Loucy (cell line): ENCODE results near the gene TNNI3K.

ENCODE experiments used
- CTCF ChIP-seq: fragments of 200-600 bp; sonication (generic); conservative IDR thresholded peaks from 2 replicates; pipeline ENCODE4 v1.5.1; 2014; ENCODE audit warnings: mild to moderate bottlenecking, antibody characterized with exemption, low read length
- EZH2phosphoT487 ChIP-seq: fragments of 200-600 bp; IDR thresholded peaks from 2 replicates; pipeline ENCODE4 v1.6.1; 2018; ENCODE audit warnings: antibody characterized with exemption, mild to moderate bottlenecking, moderate library complexity, borderline replicate concordance

GRCh38 chr1:74478979-74479378 lies 243.8 kb downstream of the TNNI3K start:
- TF ChIP-seq CTCF (no peak), EZH2phosphoT487 (no peak)
